Measurements from ENCODE around the gene ABCG4. TPM values are rescaled to one million over a fixed set of nuclear protein-coding genes. Genes with fewer than 3 reads are reported as not detected.
"Not testable (repeated sequence)": the region's sequence is repeated elsewhere in the genome, so short reads cannot be mapped to it uniquely, and the experiment has no call there.

The ABCG4 gene
- total RNA-seq, 1 donor from 2014 or later = 1.5 TPM

DNA sequence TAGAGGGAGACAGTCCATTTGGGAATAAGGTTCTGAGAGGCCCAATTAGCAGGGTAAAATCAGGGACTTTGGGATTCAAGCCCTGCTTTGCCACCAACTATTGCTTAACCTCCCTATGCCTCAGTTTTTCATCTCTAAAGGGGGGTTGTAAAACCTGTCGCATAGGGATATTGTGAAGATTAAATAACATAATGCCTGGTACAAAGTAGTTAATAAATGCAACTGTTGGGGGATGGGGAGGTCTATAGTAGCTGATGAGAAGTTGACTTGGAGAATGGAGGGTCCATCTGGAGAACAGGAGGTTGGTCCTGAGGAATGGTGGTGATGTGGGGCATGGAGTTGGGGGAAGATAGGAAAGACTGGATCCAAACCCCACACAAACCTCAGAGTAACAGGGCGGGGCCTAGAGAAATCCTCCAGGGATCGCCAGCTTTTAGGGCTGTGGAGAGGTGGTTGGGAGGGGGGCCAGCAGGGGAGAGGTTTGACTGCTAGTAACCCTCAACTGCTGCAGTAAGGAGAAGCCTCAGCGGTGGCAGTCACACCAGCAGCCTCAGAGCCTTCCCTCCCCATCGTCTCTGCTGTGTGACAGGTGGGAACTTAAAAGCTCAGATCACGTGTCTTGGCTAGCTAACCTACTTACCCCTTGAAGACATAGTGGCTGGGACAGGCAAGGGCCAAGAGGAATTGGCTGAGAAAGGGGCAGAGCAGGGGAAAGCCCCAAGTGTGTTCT is 1.1 kb upstream of the ABCG4 start:
- DNase-seq = no peak
- ATAC-seq (ENCODE audit: poor library complexity) = no peak
- intact Hi-C loops (cut with DNase I) = loop anchor here (5.0 to 10.0 kb wide), 2 partner anchors 50 to 177 kb away; no protein-coding TSS in a partner anchor

DNA sequence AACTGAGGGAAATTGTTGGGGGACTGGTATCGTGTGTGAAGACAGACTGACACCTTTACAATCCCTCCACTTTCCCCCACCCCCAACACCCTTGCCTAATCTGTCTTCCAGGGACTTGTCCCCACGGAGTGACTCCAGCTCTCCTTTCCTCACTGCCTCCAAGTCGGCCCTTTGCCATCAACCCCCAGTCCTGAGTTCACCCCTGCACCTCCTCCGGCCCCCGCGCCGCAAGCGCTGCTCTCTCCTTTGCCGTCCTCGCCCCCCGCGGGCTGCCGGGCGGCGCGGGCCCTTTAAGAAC is 183 bp upstream of the ABCG4 start:
- no peak for DNase-seq
- intact Hi-C loops (cut with DNase I) = loop anchor here (5.0 to 10.0 kb wide), 2 partner anchors 49 to 176 kb away; no protein-coding TSS in a partner anchor
- ATAC-seq (ENCODE audit: poor library complexity) = no peak

DNA sequence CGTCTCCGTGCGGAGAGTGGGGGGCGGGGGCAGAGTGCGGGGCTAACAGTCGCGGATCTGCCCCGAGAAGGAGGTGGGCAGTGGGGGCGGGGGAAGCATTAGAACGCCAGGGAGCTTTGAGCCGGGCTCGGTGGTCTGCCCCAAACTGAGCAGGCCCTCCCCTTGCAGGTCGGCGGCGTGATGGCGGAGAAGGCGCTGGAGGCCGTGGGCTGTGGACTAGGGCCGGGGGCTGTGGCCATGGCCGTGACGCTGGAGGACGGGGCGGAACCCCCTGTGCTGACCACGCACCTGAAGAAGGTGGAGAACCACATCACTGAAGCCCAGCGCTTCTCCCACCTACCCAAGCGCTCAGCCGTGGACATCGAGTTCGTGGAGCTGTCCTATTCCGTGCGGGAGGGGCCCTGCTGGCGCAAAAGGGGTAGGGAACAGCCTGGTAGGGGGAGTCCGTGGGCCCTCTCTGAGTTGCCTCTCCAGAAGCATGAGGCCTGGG is 979 bp downstream of the ABCG4 start:
- no peak for ATAC-seq (ENCODE audit: poor library complexity)
- DNase-seq = no peak
- intact Hi-C loops (cut with DNase I) = loop anchor here (5.0 to 10.0 kb wide), 2 partner anchors 47 to 175 kb away; no protein-coding TSS in a partner anchor

DNA sequence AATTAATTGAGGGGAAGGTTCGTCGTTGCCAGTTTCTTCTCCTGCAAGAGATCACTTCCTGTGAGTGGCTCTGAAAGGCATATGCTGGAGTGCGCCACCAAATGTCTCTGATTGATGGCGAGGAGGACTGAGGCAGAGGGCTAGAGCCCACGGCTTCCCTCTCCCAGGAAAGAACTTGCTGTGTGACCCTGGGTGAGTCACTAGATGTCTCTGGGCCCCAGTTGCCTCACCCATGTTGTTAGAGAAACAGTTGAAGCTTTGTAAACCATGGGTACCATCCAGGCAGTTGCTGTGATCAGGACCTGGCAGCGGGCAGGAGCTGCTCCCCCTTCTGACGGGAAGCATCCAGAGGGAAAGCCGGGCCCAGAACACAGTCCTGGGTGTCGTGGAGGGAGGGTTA is 3.2 kb downstream of the ABCG4 start:
- DNase-seq (no peak), ATAC-seq (ENCODE audit: poor library complexity) (no peak)
- intact Hi-C loops (cut with DNase I) = no loop called here

DNA sequence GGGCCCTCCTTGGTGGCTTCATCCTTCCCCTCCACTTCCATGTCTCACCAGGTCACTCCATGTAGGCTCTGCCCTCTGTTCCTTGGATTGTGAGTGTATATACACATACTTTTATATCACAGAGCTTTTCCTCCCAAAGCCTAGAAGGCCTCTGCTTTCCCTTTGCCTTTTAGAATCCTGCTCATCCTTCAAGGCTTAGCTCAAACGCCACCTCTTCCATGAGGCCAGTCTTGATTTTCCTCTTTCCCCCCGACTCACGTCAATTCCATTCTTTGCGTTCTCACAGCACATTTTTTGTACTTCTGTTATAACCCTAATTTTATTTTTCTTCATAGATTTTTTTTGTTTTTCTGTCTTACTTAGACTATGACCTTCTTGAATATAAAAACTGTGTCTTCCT is 3.8 kb downstream of the ABCG4 start:
- ATAC-seq (ENCODE audit: poor library complexity) (no peak), DNase-seq (no peak)
- intact Hi-C loops (cut with DNase I) = no loop called here

DNA sequence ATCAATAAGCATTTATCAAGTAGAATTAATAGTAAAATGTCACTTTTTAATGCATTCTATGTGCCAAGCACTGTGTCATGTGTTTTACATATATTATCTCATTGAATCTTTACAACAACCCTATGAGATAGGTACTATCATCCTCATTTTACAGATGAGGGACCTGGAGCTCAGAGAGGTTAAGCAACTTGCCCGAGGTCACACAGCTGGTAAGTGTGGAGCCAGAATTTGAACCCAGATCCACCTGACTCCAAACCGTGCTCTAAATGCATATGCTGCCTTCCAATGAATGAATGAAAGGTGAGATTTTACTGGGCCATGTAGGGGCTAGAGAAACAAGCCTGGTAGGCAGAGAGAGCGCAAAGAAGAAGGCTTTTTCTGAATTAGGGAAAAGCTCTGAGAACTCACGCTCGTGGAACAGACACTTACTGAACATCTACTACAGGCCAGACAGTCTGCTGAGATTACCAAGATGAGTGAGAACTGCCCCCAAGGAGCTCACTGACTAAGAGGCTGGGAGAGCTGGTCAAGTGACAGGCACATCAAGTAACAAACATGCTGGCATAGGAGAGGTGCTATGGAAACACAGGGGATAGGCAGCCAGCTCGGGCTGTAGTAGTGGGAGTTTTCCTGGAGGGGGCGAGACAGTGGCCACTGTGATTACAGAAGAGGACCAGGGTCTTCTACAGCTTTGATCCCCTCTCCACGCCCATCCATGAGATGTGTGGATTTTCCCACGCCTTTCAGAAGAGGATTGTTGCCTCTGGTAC is 4.4 kb downstream of the ABCG4 start:
- ATAC-seq (ENCODE audit: poor library complexity) = no peak

DNA sequence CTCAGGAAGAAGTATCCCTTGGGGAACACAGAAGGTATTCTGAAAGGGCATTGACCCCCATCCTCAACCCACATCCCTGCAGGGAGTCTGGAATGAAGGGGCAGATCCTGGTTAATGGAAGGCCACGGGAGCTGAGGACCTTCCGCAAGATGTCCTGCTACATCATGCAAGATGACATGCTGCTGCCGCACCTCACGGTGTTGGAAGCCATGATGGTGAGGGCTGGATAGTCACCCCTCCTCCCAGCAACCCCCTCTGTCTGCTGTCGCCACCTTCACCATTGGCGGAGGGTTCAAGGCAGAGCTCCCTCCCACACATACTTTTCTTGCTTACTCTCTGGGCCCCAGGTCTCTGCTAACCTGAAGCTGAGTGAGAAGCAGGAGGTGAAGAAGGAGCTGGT is 5.3 kb downstream of the ABCG4 start:
- ATAC-seq (ENCODE audit: poor library complexity) = no peak
- intact Hi-C loops (cut with DNase I) = no loop called here
- DNase-seq = no peak

More for the DNA sequence above, 4.4 kb downstream of the ABCG4 start:
- intact Hi-C loops (cut with DNase I) = no loop called here
- DNase-seq = no peak

DNA sequence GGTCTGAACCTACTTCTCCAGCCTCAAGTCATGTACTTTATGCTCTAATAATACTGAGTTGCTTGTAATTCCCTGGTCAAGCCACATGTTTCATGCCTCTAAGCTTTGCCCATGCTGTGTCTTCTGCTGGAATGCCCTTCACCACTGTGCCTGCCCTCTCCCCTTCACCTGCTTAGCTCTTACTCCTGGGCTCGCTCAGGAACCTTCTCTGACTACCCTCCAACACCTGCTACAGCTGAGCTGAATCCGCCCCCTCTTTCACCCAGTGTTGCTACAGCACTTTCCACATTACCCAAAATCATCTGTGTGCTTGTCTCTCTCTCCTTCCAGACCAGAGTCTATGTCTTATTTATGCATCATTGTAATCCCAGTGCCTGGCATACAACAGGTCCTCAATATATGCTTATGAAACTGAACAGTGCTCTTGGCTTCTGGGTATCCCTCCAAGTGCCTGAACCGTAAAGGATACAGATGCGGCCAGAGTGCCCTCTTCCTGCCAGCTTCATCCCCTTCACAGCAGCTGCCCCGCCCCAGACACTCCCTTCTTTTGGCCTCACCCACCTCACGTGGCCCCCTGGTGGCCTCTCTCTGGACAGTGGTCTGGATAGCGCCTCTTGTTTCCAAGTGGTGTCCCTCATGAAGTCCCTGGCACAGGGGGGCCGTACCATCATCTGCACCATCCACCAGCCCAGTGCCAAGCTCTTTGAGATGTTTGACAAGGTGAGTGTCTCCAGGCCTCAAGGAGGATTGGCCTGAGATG is 7.1 kb downstream of the ABCG4 start:
- DNase-seq (no peak), ATAC-seq (ENCODE audit: poor library complexity) (peak; percentile 31)
- intact Hi-C loops (cut with DNase I) = no loop called here

DNA sequence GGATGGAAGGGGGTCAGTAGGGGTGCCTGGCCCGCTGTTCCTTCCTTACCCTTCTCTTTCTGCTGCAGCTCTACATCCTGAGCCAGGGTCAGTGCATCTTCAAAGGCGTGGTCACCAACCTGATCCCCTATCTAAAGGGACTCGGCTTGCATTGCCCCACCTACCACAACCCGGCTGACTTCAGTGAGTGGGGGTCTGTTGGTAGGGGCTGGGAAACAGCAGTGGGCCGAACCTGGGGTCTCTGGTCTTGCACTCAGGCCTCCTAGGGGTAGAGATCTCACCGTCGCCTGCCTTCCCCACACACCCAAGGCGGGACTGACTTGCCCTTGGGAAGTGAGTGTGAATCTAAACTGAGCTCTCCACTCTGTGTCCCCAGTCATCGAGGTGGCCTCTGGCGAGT is 7.6 kb downstream of the ABCG4 start:
- intact Hi-C loops (cut with DNase I) = no loop called here
- no peak for ATAC-seq (ENCODE audit: poor library complexity)
- no peak for DNase-seq

DNA sequence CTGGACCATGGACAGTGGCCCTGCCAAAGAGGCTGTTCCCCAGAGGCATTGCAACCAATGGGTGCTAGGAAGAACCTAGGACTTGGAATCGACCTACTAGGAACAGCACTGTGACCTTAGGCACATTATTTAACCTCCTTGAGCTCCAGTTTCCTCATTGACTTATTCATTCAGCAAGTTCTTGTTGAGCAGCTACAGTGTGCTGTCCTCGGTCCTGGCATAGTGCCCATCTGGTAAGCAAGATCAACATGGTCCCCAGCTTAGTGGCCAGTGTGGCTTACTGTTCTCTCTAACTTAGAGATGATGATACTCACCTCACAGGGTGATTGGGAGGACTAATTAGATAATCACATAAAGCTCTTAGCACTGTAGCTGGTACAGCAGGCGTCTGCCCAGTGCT is 8.2 kb downstream of the ABCG4 start:
- DNase-seq = no peak
- ATAC-seq (ENCODE audit: poor library complexity) = no peak
- intact Hi-C loops (cut with DNase I) = no loop called here

DNA sequence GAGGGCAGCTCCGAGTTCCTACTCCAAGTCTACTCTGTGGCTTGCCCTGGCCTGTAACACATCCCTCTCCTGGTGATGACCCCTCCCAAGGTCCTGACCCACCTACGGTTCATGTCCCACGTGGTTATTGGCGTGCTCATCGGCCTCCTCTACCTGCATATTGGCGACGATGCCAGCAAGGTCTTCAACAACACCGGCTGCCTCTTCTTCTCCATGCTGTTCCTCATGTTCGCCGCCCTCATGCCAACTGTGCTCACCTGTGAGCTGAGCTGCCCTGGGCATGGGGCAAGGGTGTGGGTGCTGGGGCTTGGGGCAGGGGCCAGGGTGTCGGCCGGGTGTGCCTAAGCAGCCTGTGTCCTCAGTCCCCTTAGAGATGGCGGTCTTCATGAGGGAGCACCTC is 9.6 kb downstream of the ABCG4 start:
- no peak for ATAC-seq (ENCODE audit: poor library complexity)
- DNase-seq = no peak
- intact Hi-C loops (cut with DNase I) = no loop called here

DNA sequence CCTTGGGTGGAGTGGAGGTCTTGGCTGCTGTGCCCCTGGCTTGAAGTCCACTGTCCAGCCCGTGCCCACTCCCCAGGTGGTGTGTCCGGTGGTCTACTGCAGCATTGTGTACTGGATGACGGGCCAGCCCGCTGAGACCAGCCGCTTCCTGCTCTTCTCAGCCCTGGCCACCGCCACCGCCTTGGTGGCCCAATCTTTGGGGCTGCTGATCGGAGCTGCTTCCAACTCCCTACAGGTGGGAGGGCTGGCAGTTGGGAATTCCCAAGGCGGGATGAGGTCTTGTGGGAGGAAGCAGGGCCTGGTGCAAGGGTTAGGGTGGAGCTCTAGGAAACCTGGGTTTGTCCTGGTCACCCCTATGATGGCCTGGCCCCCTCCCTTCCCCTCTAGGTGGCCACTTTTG is 11.3 kb downstream of the ABCG4 start:
- intact Hi-C loops (cut with DNase I) = no loop called here
- no peak for DNase-seq
- no peak for ATAC-seq (ENCODE audit: poor library complexity)

DNA sequence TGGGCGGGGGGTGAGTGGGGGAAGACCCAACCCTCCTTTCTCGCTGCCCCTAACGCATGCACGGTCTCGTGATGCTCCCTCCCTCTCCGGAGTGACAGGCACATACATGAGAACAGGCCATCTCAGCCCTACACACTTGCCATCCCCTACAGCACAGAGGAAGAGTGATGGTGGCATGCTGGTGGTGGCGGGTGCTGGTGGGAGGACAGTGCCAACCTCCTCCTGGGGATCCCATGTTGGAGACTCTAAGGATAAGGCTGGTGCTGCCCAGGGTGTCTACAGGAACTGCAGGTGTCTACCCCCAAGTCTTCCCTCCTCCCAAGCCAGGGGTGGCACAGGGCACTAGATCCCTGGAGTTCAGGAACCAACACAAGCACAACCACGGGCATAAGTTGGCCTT is 13.0 kb downstream of the ABCG4 start:
- intact Hi-C loops (cut with DNase I) = no loop called here

DNA sequence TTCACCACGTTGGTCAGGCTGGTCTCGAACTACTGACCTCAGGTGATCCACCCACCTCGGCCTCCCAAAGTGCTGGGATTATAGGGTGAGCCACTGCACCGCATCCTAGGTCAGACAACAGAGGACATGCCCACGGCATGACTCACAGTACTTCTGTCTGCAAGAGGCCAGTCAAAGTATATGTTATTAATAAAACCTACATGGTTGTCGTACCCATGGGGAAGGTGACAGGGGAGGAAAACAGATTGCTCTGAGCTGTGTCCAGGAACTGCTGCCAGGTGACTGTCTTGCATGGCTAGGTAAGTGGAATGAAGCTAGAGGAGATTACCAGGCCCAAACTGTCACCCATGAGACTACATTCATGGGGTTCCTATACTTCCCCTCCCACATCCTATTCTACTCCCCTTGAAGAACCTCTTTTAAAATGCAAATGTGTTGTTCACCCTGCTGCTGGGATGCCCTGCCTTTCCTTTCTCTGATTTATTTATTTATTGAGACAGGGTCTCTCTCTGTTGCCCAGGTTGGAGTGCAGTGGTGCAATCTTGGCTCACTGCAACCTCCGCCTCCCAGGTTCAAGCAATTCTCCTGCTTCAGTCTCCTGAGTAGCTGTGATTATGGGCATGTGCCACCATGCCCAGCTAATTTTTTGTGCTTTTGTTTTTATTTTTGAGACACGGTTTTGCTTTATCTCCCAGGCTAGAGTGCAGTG is 17.7 kb downstream of the ABCG4 start:
- intact Hi-C loops (cut with DNase I) = no loop called here
- DNase-seq = no peak
- no peak for ATAC-seq (ENCODE audit: poor library complexity)

More for the DNA sequence above, 13.0 kb downstream of the ABCG4 start:
- ATAC-seq (ENCODE audit: poor library complexity) (no peak), DNase-seq (no peak)

DNA sequence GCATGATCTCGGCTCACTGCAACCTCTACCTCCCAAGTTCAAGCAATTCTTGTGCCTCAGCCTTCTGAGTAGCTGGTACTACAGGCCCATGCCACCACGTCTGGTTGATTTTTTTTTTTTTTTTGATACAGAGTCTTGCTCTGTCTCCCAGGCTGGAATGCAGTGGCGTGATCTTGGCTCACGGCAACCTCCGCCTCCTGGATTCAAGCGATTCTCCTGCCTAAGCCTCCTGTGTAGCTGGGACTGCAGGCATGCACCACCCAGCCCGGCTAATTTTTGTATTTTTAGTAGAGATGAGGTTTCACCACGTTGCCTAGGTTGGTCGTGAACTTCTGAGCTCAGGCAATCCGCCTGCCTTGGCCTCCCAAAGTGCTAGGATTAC is 18.2 kb downstream of the ABCG4 start:
- DNase-seq; intact Hi-C loops (cut with DNase I); ATAC-seq (ENCODE audit: poor library complexity): not testable (repeated sequence)

DNA sequence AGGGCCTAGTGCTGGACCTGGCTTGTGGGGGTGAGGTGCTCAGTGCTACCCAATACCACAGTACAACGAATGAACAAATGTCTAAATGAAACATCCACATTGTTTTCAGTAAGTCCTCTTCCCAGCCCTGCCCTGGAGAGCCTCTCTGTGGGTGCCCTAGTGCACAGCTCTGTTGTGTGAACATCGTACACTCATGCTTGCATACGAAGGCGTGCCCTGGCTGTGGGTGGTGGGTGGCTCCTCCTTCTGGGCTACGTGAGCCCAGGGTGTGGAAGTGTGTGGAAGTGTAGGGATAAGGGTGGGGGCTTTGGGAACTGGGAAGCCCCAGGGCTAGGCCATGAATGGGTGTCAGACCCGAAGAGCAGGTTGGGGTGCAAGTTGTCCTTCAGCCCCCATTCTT is 19.1 kb downstream of the ABCG4 start:
- DNase-seq = no peak
- intact Hi-C loops (cut with DNase I) = no loop called here

DNA sequence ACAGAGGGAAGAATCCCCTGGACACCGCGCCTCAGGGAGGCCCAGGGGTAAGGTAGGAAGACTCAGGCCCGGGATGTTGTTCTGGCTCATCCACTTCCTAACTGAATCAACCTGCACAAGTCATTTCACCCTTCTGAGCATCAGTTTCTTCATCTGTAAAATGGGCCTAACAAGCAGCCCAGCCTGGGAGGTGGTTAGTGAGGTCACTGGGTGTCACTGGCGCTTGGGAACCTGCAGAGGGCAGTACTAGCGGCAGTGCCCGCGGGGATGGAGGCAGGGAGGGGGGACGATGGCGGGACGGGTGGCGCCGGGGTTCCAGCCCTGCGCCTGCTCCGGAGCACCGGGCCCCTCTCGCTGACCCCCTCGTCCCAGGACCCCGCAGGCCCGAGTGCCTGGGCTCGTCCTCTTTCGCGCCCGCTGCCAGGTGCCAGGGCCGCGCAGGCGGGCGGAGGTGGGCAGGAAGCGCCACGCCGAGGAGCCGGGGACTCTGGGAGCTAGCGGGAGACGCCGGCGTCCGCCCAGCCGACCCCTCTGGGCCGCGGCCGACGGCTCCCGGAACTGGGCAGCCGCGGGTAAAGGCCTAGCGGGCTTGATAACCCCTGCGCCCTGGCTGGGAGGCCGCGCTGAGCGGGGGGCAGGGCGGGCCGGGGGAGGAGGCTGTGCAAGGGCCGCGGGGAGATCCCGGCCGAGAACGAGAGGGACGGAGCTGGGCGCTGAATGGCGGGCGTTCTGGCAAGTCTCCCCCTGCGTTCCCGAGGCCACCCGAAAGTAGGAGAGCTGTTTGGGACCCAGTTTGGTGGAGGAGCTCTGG is 19.8 kb downstream of the ABCG4 start, which contains the start of gene NLRX1:
NLRX1 (plus strand) TSS at position 255 of the 811 bp plus-strand sequence. CDS start 2,679 bp downstream, outside the sequence.
- peak; percentile 98 for ATAC-seq (ENCODE audit: poor library complexity)
- DNase-seq = peak; percentile 89
- intact Hi-C loops (cut with DNase I) = no loop called here

More for the DNA sequence above, 19.1 kb downstream of the ABCG4 start:
- ATAC-seq (ENCODE audit: poor library complexity) = no peak

DNA sequence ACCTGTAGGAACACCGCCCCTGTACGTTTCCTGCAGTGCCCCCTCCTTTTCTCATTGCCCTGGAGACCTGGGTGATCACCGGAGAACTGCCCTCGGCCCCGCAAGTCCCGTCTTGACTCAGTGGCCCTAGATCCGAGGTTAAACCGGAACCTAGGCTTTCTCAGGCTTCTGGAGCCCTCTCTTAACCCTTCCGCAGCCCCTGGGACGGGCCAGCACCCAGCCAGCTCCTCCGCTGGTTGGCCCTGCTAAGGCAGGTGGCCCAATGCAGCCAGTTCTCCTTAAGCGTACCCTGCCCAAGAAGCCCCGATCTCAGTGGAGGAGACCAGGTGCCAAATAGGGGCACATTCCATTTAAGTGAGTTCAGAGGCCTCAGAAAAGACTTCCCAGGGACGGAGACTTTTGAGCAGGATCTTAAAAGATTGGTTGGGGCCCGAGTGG is 20.4 kb downstream of the ABCG4 start:
- peak; percentile 55 for ATAC-seq (ENCODE audit: poor library complexity)
- intact Hi-C loops (cut with DNase I) = no loop called here
- peak; percentile 57 for DNase-seq
